Progenitor cell of endocrine pancreas (in vitro differentiated cells): Measurements from ENCODE around the gene TOM1L2. TPM values are rescaled to one million over a fixed set of nuclear protein-coding genes. Genes with fewer than 3 reads are reported as not detected.
"Not testable (repeated sequence)": the region's sequence is repeated elsewhere in the genome, so short reads cannot be mapped to it uniquely, and the experiment has no call there.

Experiments used
- DNase-seq: peaks from one replicate; pipeline ENCODE4 v3.0.0; 2021; ENCODE audit warnings: low spot score; ENCODE audit not compliant: unreplicated experiment
- H3K27ac Mint-ChIP-seq: 2 replicates; pipeline ENCODE4 v1.8.0; 2021; ENCODE audit warnings: mild to moderate bottlenecking, moderate library complexity, mixed read lengths
- H3K27me3 Mint-ChIP-seq: 2 replicates; pipeline ENCODE4 v1.8.0; 2021; ENCODE audit warnings: mixed read lengths
- H3K36me3 Mint-ChIP-seq: 2 replicates; pipeline ENCODE4 v1.8.0; 2022; ENCODE audit warnings: mixed read lengths; ENCODE audit not compliant: insufficient read depth
- H3K4me1 Mint-ChIP-seq: 2 replicates; pipeline ENCODE4 v1.8.0; 2021; ENCODE audit warnings: low read depth, mixed read lengths
- H3K4me3 Mint-ChIP-seq: 2 replicates; pipeline ENCODE4 v1.8.0; 2021; ENCODE audit warnings: low read depth, mild to moderate bottlenecking, moderate library complexity, mixed read lengths
- H3K9me3 Mint-ChIP-seq: 2 replicates; pipeline ENCODE4 v1.8.0; 2021; ENCODE audit warnings: low read depth, mixed read lengths
- CTCF ChIP-seq: fragments of 200-600 bp; sonication (generic); IDR thresholded peaks from one replicate; pipeline ENCODE4 v1.5.0; 2021; ENCODE audit warnings: antibody characterized with exemption, mild to moderate bottlenecking; ENCODE audit not compliant: unreplicated experiment
- total RNA-seq: library from RNA; stranded (reverse); gene quantifications from 2 replicates; pipeline ENCODE4 v1.2.1, GENCODE V29; 2021

Gene TOM1L2
- total RNA-seq, 1 donor from 2014 or later = 29.4 TPM

GRCh38 chr17:17913695-17914332, 58.4 kb downstream of the TOM1L2 start:
- Mint-ChIP-seq H3K27me3 (no peaks in the 10 kb centered on the region), H3K27ac (peak overlapping the region; percentile 74), H3K4me1 (peaks cover 6% of the 10 kb centered on the region), H3K4me3 (no peak overlapping the region), H3K9me3 (no peaks in the 10 kb centered on the region), H3K36me3 (peaks cover 6% of the 10 kb centered on the region)
- DNase-seq = no peak
- no peak for TF ChIP-seq CTCF

DNA sequence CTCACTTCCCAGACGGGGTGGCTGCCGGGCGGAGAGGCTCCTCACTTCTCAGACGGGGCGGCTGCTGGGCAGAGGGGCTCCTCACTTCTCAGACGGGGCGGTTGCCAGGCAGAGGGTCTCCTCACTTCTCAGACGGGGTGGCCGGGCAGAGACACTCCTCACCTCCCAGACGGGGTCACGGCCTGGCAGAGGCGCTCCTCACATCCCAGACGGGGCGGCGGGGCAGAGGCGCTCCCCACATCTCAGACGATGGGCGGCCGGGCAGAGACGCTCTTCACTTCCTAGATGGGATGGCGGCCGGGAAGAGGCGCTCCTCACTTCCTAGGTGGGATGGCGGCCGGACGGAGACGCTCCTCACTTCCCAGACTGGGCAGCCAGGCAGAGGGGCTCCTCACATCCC, 59.9 kb downstream of the TOM1L2 start:
- DNase-seq, H3K9me3 Mint-ChIP-seq, H3K36me3 Mint-ChIP-seq, H3K4me1 Mint-ChIP-seq, H3K27me3 Mint-ChIP-seq, H3K4me3 Mint-ChIP-seq, H3K27ac Mint-ChIP-seq: not testable (repeated sequence)

DNA sequence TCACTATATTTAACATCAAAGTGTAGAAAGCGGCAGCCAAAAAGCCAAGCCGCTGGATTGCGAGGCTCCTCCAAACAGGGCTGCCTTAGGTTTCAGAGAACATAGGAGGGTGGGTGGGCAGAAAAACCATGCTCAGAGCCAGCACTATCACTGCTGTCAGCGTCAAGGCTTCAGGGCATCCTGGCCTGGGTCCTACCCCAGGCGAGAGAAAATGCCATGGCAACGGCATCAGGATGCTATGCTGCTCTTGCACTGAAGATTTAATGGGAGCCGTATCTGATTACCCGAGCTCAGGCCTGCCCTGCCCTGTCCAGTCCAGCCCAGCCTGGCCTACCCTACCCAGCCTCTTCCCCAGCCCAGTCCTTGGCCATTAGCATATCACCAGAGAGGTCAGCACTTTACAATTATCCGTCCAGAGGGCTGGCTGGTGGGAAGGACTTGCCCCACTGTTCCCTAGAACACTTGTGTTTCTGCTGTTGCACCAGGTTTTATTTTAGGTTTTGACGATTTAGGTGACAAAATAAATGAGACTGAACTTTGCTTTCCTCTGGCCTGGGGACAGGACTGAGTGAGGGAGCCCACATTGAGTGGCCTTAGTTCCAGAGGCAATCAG, 61.1 kb downstream of the TOM1L2 start:
- Mint-ChIP-seq H3K36me3 (peaks cover 6% of the 10 kb centered on the region), H3K27ac (peak overlapping the region; percentile 74), H3K4me3 (no peak overlapping the region), H3K9me3 (no peaks in the 10 kb centered on the region), H3K4me1 (peaks cover 6% of the 10 kb centered on the region), H3K27me3 (no peaks in the 10 kb centered on the region)
- DNase-seq = no peak
- TF ChIP-seq CTCF = no peak

DNA sequence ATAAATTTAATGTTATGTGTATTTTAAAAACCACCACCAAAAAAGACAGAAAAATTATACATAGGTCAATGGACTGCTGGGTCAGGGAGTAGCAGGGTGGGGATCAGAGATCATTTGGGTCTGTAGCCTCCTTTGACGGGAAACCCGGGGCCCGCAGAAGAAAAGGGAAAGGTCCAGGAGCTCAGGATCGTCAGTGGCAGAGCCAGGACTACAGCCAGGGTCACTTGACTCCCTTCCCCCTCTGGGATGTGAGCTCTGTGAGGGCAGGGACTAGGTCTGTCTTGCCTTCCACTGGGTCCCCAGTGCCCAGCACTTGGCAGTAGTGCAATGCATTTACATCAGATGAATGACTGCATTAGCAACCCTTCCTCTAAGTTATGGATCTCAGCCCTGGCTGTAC, 62.1 kb downstream of the TOM1L2 start:
- no peak for DNase-seq
- H3K27me3 Mint-ChIP-seq = no peaks in the 10 kb centered on the region
- H3K4me1 Mint-ChIP-seq = peaks cover 6% of the 10 kb centered on the region
- H3K4me3 Mint-ChIP-seq = no peak overlapping the region
- TF ChIP-seq CTCF = no peak
- peaks cover 6% of the 10 kb centered on the region for H3K36me3 Mint-ChIP-seq
- H3K27ac Mint-ChIP-seq = no peak overlapping the region
- no peaks in the 10 kb centered on the region for H3K9me3 Mint-ChIP-seq

GRCh38 chr17:17909078-17909477, 63.1 kb downstream of the TOM1L2 start:
- H3K9me3 Mint-ChIP-seq = no peaks in the 10 kb centered on the region
- no peak for DNase-seq
- H3K4me3 Mint-ChIP-seq = no peak overlapping the region
- H3K27me3 Mint-ChIP-seq = no peaks in the 10 kb centered on the region
- H3K27ac Mint-ChIP-seq = no peak overlapping the region
- TF ChIP-seq CTCF = no peak
- H3K36me3 Mint-ChIP-seq = peaks cover 6% of the 10 kb centered on the region
- H3K4me1 Mint-ChIP-seq = peaks cover 6% of the 10 kb centered on the region

- Mint-ChIP-seq H3K27ac (peak overlapping the region; percentile 52), H3K27me3 (no peaks in the 10 kb centered on the region), H3K9me3 (no peaks in the 10 kb centered on the region), H3K36me3 (peaks cover 4% of the 10 kb centered on the region), H3K4me1 (peaks cover 3% of the 10 kb centered on the region), H3K4me3 (no peak overlapping the region)
- DNase-seq = no peak
- TF ChIP-seq CTCF = no peak
Observed at GRCh38 chr17:17907469-17907868, 64.7 kb downstream of the TOM1L2 start.
